VCaP (cell line): ENCODE results near the gene DYRK2.

Source experiments
- H3K27ac ChIP-seq: fragments of 450-650 bp; 2 replicates; pipeline ENCODE4 v1.5.1; 2017
- TF ChIP-seq, protein P1 (sequence below): fragments of 450-650 bp; conservative IDR thresholded peaks from 2 replicates; pipeline ENCODE4 v1.5.1; 2017; ENCODE audit warnings: mild to moderate bottlenecking, moderate library complexity

The DYRK2 gene

DNA sequence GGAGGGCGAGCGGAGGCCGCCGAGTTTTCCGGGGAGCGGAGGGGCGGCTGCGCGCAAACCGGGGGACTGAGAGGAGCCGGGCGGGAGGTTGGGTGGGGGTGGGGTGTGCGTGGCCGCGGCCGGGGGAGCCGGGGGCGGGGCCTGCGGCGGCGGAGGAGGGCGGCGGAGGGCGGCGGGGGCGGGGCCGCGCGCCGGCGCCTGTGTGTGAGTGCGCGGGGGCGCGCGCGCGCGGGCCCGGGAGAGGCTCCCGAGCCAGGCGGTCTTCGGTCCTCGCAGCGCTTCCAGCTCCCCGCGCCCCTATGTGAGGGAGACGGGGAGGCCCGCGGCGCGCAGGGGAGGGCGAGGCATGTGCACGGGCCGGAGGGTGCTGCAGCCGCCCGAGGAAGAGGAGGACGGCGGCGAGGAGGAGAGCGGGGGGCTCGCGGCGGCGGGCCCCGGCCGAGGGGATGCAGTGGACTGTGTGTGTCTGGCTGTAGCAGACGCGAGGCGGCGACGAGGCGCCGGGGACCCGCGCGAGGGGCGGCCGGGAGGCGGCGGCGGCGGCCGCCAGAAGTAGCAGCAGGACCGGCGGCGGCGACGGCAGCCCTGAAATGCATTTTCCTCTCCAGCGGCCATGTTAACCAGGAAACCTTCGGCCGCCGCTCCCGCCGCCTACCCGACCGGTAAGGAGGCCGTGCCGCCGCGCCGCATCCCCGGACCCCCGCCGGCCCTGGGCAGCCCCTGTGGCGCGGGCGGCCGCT is at the start of gene DYRK2:
Gene DYRK2, plus strand, starts transcription at position 225 of the 740 bp plus-strand sequence. Its CDS starts 389 bp downstream, at position 614.
- H3K27ac ChIP-seq: peak within 1 kb of the TSS; percentile 92
- TF ChIP-seq, protein P1, sequence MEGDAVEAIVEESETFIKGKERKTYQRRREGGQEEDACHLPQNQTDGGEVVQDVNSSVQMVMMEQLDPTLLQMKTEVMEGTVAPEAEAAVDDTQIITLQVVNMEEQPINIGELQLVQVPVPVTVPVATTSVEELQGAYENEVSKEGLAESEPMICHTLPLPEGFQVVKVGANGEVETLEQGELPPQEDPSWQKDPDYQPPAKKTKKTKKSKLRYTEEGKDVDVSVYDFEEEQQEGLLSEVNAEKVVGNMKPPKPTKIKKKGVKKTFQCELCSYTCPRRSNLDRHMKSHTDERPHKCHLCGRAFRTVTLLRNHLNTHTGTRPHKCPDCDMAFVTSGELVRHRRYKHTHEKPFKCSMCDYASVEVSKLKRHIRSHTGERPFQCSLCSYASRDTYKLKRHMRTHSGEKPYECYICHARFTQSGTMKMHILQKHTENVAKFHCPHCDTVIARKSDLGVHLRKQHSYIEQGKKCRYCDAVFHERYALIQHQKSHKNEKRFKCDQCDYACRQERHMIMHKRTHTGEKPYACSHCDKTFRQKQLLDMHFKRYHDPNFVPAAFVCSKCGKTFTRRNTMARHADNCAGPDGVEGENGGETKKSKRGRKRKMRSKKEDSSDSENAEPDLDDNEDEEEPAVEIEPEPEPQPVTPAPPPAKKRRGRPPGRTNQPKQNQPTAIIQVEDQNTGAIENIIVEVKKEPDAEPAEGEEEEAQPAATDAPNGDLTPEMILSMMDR: peak; percentile 39; the same call in 1 of the 2 replicates

DNA sequence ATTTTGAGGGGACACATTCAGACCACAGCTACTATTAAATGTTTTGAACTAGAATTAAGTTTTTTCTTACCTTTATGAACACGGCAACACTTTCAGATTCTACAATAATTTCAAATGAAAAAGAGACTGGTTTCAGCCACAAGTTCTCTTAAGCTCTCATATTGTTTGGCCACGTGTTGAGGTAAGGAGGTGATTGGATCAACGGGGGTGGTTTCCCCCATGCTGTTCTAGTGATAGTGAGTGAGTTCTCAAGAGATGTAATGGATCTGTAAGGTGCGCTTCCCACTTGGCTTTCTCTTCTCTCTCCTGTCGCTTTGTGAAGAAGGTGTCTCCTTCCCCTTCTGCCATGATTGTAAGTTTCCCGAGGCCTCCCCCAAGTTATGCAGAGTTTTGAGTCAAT is 48.9 kb upstream of the DYRK2 start:
- H3K27ac ChIP-seq: no peak overlapping the region
- TF ChIP-seq, protein P1: no peak

GRCh38 chr12:67601126-67601525 is 47.4 kb upstream of the DYRK2 start:
- H3K27ac ChIP-seq: no peak overlapping the region
- TF ChIP-seq, protein P1: no peak

- no peak overlapping the region for H3K27ac ChIP-seq
- TF ChIP-seq, protein P1: no peak
These were observed 39.2 kb upstream of the DYRK2 start for GRCh38 chr12:67609226-67609870.

DNA sequence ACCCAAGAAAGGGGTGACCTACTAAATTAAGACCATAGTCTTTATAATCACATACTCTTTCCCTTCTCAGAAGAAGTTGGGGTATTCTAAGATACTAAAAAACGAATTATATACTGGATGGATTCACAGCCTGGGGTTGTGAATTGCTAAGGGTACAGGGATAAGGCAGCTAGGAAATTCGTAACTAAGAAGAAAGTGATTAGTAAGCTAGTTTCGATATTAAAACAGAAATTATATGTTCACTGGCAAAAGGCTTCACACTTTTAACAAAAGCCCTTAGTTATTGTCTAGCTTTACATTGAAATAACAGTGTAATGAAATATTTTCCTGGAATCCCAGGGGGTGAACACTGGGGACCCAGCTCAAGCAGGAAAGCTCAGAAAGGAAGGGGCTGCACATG is 35.5 kb upstream of the DYRK2 start:
- no peak overlapping the region for H3K27ac ChIP-seq
- TF ChIP-seq, protein P1: no peak

DNA sequence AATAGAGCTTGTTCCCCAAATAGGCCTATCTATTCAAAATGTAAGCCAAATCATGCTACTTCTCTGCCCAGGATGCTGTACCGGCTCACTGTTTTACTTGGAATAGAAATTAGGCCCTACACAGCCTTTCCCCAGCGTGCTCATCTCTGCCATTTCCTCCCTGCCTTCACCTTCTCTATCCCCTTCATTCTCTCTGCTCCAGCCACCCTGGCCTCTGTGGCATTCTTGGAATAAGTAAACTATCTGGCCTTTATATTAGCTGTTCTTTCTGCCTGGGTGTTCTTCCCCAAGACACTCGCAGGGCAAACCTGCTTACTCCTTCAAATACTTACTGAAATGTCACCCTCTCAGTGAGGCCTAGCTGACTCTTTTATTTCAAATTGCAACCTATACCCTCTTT is 30.9 kb upstream of the DYRK2 start:
- TF ChIP-seq, protein P1: no peak

DNA sequence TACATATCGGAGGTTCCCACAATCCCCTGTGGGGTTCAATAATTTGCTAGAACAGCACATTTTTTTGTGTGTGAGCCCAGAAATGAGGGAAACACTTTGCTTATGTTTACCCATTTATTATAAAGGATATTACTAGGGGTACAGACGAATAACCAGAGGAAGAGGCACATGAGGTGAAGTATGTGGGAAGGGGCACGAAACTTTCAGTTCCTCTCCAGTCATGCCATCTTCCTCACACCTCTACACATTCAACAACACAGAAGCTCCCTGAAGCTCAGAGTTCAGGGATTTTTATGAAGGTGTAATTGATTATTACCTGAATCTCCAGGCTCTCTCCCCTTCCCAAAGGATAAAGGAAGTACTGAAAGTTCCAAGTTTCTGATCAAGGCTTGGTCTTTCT is 30.2 kb upstream of the DYRK2 start:
- TF ChIP-seq, protein P1: no peak

More for the DNA sequence above, 30.9 kb upstream of the DYRK2 start:
- H3K27ac ChIP-seq: no peak overlapping the region

More for the DNA sequence above, 30.2 kb upstream of the DYRK2 start:
- no peak overlapping the region for H3K27ac ChIP-seq
